Measurements from ENCODE around the gene ADH4. TPM values are rescaled to one million over a fixed set of nuclear protein-coding genes. Genes with fewer than 3 reads are reported as not detected.

Gene ADH4
- total RNA-seq, 1 experiment from 2014 or later, result not detected

- Histone ChIP-seq H4K91ac (ENCODE audit: insufficient read length, low read depth, low read length) (no peak overlapping the region), H4K8ac (replicated peaks; ENCODE audit: insufficient read length, low read depth, low read length) (no peak overlapping the region), H2AK5ac (ENCODE audit: insufficient read length, low read length) (no peak overlapping the region), H3K9ac (ENCODE audit: extremely low read depth, insufficient read length, low read length) (no peak overlapping the region), H3K79me2 (ENCODE audit: insufficient read depth, low read length) (peaks cover 1% of the 10 kb centered on the region; the same call in 1 of the 2 replicates), H3K23me2 (ENCODE audit: insufficient read length, low read depth, low read length, poor library complexity, severe bottlenecking) (no peaks in the 10 kb centered on the region), H2BK20ac (ENCODE audit: low read depth, low read length, poor library complexity, severe bottlenecking) (no peak overlapping the region), H2BK5ac (ENCODE audit: insufficient read length, low read length) (no peak overlapping the region), H2BK120ac (ENCODE audit: low read depth, low read length, poor library complexity, severe bottlenecking) (no peak overlapping the region), H4K5ac (ENCODE audit: insufficient read length, low read depth, low read length) (no peak overlapping the region), H2BK15ac (ENCODE audit: low read depth, low read length) (no peak overlapping the region), H3K27me3 (ENCODE audit: insufficient read depth, low read length) (no peaks in the 10 kb centered on the region), H3K9me3 (ENCODE audit: control insufficient read depth, low read depth, low read length) (no peaks in the 10 kb centered on the region), H3K4me1 (ENCODE audit: insufficient read depth, low read length) (no peaks in the 10 kb centered on the region), H3T11ph (ENCODE audit: low read length) (no peak overlapping the region), H3K18ac (ENCODE audit: insufficient read length, low read depth, low read length) (no peak overlapping the region), H3K23ac (ENCODE audit: insufficient read length, low read depth, low read length) (no peak overlapping the region), H3K56ac (ENCODE audit: insufficient read length, low read depth, low read length) (no peak overlapping the region), H4K20me1 (ENCODE audit: control insufficient read depth, insufficient read depth, insufficient read length) (no peaks in the 10 kb centered on the region), H3K79me1 (ENCODE audit: insufficient read depth, low read depth, low read length, poor library complexity, severe bottlenecking) (peaks cover 3% of the 10 kb centered on the region), H3K27ac (ENCODE audit: insufficient read length, low read depth, low read length) (no peak overlapping the region), H2BK12ac (ENCODE audit: insufficient read length, low read depth, low read length) (no peak overlapping the region), H2AFZ (ENCODE audit: low read length) (no peak overlapping the region), H3K14ac (ENCODE audit: insufficient read depth, low read length) (no peak overlapping the region), H3K4me2 (ENCODE audit: insufficient read depth, insufficient read length, low read length) (no peak overlapping the region), H3K4ac (ENCODE audit: low read depth, low read length) (no peak overlapping the region)
- no peaks in the 10 kb centered on the region for H3K4me1 Mint-ChIP-seq
- H3K27me3 Mint-ChIP-seq (ENCODE audit: low read depth), result no peaks in the 10 kb centered on the region
- WGBS (ENCODE audit: extremely low coverage, insufficient read length, low lambda C conversion rate), result no CpG with 5 or more reads among the region's 5 CpGs
- H3K4me3 Mint-ChIP-seq, result no peak overlapping the region
- TF ChIP-seq, protein P1, sequence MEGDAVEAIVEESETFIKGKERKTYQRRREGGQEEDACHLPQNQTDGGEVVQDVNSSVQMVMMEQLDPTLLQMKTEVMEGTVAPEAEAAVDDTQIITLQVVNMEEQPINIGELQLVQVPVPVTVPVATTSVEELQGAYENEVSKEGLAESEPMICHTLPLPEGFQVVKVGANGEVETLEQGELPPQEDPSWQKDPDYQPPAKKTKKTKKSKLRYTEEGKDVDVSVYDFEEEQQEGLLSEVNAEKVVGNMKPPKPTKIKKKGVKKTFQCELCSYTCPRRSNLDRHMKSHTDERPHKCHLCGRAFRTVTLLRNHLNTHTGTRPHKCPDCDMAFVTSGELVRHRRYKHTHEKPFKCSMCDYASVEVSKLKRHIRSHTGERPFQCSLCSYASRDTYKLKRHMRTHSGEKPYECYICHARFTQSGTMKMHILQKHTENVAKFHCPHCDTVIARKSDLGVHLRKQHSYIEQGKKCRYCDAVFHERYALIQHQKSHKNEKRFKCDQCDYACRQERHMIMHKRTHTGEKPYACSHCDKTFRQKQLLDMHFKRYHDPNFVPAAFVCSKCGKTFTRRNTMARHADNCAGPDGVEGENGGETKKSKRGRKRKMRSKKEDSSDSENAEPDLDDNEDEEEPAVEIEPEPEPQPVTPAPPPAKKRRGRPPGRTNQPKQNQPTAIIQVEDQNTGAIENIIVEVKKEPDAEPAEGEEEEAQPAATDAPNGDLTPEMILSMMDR (conservative IDR thresholded peaks at IDR 0.05), result no peak
- DNase-seq, result no peak
- peak overlapping the region in 1 of 3 experiments; percentile 52; a peak in 3 of 7 replicates for H3K27ac Mint-ChIP-seq
- H3K9me3 Mint-ChIP-seq, result no peaks in the 10 kb centered on the region
- H3K36me3 Mint-ChIP-seq (ENCODE audit: insufficient read depth in 1 of 3, low read depth in 3 of 3), result peaks cover 50 to 89% (median 88%) of the 10 kb centered on the region in 3 experiments; a peak in 6 of 7 replicates
Observed at GRCh38 chr4:99078931-99079624, 65.0 kb downstream of the ADH4 start.
